HepG2 (cell line): ENCODE data around the gene UCMA. TPM values are rescaled to one million over a fixed set of nuclear protein-coding genes. Genes with fewer than 3 reads are reported as not detected.

Experiments
- DPF2 ChIP-seq: sonication (generic); formaldehyde crosslinking; IDR thresholded peaks from 2 replicates; pipeline ENCODE4 v1.4.0; 2020; ENCODE audit warnings: mild to moderate bottlenecking, low read depth, missing genetic modification reagents, borderline replicate concordance
- ETV6 ChIP-seq: sonication (generic); formaldehyde crosslinking; conservative IDR thresholded peaks from 2 replicates; pipeline ENCODE4 v1.4.0; 2020; ENCODE audit warnings: missing genetic modification reagents
- FOXA1 ChIP-seq, 2 experiments: fragments of 450-650 bp in 1 of 2; sonication (generic) in 1 of 2; formaldehyde crosslinking in 1 of 2; IDR thresholded peaks; 2 replicates each; pipeline versions ENCODE4 v1.4.0 to v1.6.1; 2016 to 2020; ENCODE audit warnings: missing genetic modification reagents in 1 of 2
- GTF2F1 ChIP-seq: fragments of 150-350 bp; IDR thresholded peaks from 2 replicates; pipeline ENCODE4 v1.6.1; 2014; ENCODE audit warnings: low read length
- KAT2B ChIP-seq: fragments of 150-350 bp; IDR thresholded peaks from 2 replicates; pipeline ENCODE4 v1.6.1; 2014; ENCODE audit warnings: low read depth, low read length, borderline replicate concordance
- KDM5B ChIP-seq: sonication (generic); formaldehyde crosslinking; IDR thresholded peaks from 2 replicates; pipeline ENCODE4 v1.4.0; 2020; ENCODE audit warnings: missing genetic modification reagents, mild to moderate bottlenecking, borderline replicate concordance
- MAZ ChIP-seq, 2 experiments: sonication (generic) in 1 of 2; formaldehyde crosslinking in 1 of 2; IDR thresholded peaks; 2 replicates each; pipeline versions ENCODE4 v1.5.0 to v1.6.1; 2012 to 2020; ENCODE audit warnings: low read depth in 2 of 2, mild to moderate bottlenecking in 2 of 2, borderline replicate concordance in 1 of 2, improper control_type of control experiment in 1 of 2, low read length in 1 of 2, missing genetic modification reagents in 1 of 2, moderate library complexity in 1 of 2
- NBN ChIP-seq: fragments of 450-650 bp; conservative IDR thresholded peaks from 2 replicates; pipeline ENCODE4 v1.6.1; 2017
- NCOA1 ChIP-seq: sonication (generic); formaldehyde crosslinking; IDR thresholded peaks from 2 replicates; pipeline ENCODE4 v1.9.0; 2021; ENCODE audit warnings: missing genetic modification reagents
- NFYB ChIP-seq: sonication (generic); formaldehyde crosslinking; IDR thresholded peaks from 2 replicates; pipeline ENCODE4 v1.4.0; 2020; ENCODE audit warnings: missing genetic modification reagents
- SCMH1 ChIP-seq: sonication (generic); formaldehyde crosslinking; IDR thresholded peaks from 2 replicates; pipeline ENCODE4 v1.9.0; 2021; ENCODE audit warnings: missing genetic modification reagents, mild to moderate bottlenecking, borderline replicate concordance
- SNRNP70 ChIP-seq: fragments of 200-400 bp; formaldehyde crosslinking; IDR thresholded peaks from 2 replicates; pipeline ENCODE4 v1.6.1; 2017; ENCODE audit warnings: mild to moderate bottlenecking, low read depth, low read length, moderate library complexity
- ZNF296 ChIP-seq: sonication (generic); formaldehyde crosslinking; conservative IDR thresholded peaks from 2 replicates; pipeline ENCODE4 v1.5.0; 2020; ENCODE audit warnings: mild to moderate bottlenecking, missing genetic modification reagents
- ZNF577 ChIP-seq: sonication (generic); formaldehyde crosslinking; IDR thresholded peaks from 2 replicates; pipeline ENCODE4 v1.4.0; 2020; ENCODE audit warnings: mild to moderate bottlenecking, low read depth, missing genetic modification reagents, borderline replicate concordance
- ZNF709 ChIP-seq: sonication (generic); formaldehyde crosslinking; IDR thresholded peaks from 2 replicates; pipeline ENCODE4 v1.5.0; 2020; ENCODE audit warnings: mild to moderate bottlenecking, missing genetic modification reagents
- polyA plus RNA-seq, 8 experiments: library from polyadenylated mRNA; depleted of rRNA in 3 of 8; stranded (reverse) in 7 of 8; unstranded in 1 of 8; fragments of >200 nt; fragmentation: Illumina TruSeq in 4 of 8; extraction: Trizol in 4 of 8; gene quantifications; 2 replicates each; pipeline versions ENCODE4 v1.2.1 to v1.2.3, GENCODE V29; 2011 to 2016; ENCODE audit warnings: low read depth in 4 of 8, missing spikeins in 1 of 8, mixed read lengths in 1 of 8; ENCODE audit not compliant: insufficient read depth in 1 of 8
- total RNA-seq, 5 experiments: library from RNA; depleted of rRNA; stranded (reverse); fragments of >200 nt; fragmentation: Illumina TruSeq; extraction: Trizol; gene quantifications; 2 replicates each; pipeline ENCODE4 v1.2.3, GENCODE V29; 2016; ENCODE audit warnings: low read depth in 1 of 5
- TF ChIP-seq, protein P1 (sequence below): sonication (generic); formaldehyde crosslinking; IDR thresholded peaks from 2 replicates; pipeline ENCODE4 v1.5.0; 2020; ENCODE audit warnings: missing genetic modification reagents, mild to moderate bottlenecking, borderline replicate concordance
- TF ChIP-seq, protein P2 (sequence below): sonication (generic); formaldehyde crosslinking; IDR thresholded peaks from 2 replicates; pipeline ENCODE4 v1.8.1; 2022; ENCODE audit warnings: low read depth, mild to moderate bottlenecking, missing genetic modification reagents
- TF ChIP-seq, protein P3 (sequence below): sonication (generic); formaldehyde crosslinking; IDR thresholded peaks from 2 replicates; pipeline ENCODE4 v1.4.0; 2020; ENCODE audit warnings: missing genetic modification reagents
- TF ChIP-seq, protein P4 (sequence below): sonication (generic); formaldehyde crosslinking; IDR thresholded peaks from 2 replicates; pipeline ENCODE4 v1.4.0; 2020; ENCODE audit warnings: mild to moderate bottlenecking, low read depth, missing genetic modification reagents

Gene UCMA
- total and polyA plus RNA-seq, 2 of the 13 experiments (the other 11 are each of a cell fraction or from before 2014, with no cell fraction given) = not detected

DNA sequence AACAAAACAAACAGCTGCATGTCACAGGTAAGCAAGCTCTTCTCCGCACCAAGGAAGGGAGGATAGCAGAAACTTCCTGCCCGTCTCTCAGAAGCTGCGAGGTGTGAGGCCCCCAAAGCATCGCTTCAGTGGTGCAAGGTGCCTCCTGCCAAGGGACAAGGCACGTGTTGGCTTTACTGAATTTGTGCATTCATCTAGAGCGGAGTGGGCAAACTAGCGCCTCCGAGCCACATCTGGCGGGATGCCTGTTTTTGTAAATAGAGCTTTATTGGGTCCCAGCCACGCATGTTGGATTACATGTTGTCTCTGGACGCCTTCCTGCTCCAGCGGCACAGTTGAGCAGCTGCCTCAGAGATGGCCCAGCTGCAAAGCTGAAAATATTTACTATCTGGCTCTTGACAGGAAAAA is 38.0 kb upstream of the UCMA start (continued):
- no peak for TF ChIP-seq KAT2B
- TF ChIP-seq FOXA1 (IDR thresholded peaks at IDR 0.05) = no peak
- TF ChIP-seq FOXA1 (CRISPR knock-in tag; IDR thresholded peaks at IDR 0.05) = 0 out of 2 replicates have a peak, but pooled peaks have one; percentile 42
- no peak for TF ChIP-seq MAZ (IDR thresholded peaks at IDR 0.05; ENCODE audit: borderline replicate concordance, low read depth, low read length)
- TF ChIP-seq MAZ (CRISPR knock-in tag; IDR thresholded peaks at IDR 0.05; ENCODE audit: low read depth) = 0 out of 2 replicates have a peak, but pooled peaks have one; percentile 14
- TF ChIP-seq NCOA1 = no peak
- TF ChIP-seq, protein P1, sequence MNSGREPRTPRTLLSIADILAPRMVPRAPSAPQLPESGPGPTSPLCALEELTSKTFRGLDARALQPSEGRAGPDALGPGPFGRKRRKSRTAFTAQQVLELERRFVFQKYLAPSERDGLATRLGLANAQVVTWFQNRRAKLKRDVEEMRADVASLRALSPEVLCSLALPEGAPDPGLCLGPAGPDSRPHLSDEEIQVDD (CRISPR knock-in tag) = peak; percentile 44; the same call in 1 of the 2 replicates
- TF ChIP-seq, protein P2, sequence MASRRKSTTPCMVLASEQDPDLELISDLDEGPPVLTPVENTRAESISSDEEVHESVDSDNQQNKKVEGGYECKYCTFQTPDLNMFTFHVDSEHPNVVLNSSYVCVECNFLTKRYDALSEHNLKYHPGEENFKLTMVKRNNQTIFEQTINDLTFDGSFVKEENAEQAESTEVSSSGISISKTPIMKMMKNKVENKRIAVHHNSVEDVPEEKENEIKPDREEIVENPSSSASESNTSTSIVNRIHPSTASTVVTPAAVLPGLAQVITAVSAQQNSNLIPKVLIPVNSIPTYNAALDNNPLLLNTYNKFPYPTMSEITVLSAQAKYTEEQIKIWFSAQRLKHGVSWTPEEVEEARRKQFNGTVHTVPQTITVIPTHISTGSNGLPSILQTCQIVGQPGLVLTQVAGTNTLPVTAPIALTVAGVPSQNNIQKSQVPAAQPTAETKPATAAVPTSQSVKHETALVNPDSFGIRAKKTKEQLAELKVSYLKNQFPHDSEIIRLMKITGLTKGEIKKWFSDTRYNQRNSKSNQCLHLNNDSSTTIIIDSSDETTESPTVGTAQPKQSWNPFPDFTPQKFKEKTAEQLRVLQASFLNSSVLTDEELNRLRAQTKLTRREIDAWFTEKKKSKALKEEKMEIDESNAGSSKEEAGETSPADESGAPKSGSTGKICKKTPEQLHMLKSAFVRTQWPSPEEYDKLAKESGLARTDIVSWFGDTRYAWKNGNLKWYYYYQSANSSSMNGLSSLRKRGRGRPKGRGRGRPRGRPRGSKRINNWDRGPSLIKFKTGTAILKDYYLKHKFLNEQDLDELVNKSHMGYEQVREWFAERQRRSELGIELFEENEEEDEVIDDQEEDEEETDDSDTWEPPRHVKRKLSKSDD (CRISPR knock-in tag) = 0 out of 2 replicates have a peak, but pooled peaks have one; percentile 2
- 0 out of 2 replicates have a peak, but pooled peaks have one; percentile 26 for TF ChIP-seq KDM5B
- TF ChIP-seq ZNF577 = no peak
- no peak for TF ChIP-seq GTF2F1
- no peak for TF ChIP-seq NBN
- no peak for TF ChIP-seq NFYB (CRISPR knock-in tag)
- TF ChIP-seq DPF2 (CRISPR knock-in tag) = no peak
- no peak for TF ChIP-seq ZNF296 (CRISPR knock-in tag)
- TF ChIP-seq, protein P3, sequence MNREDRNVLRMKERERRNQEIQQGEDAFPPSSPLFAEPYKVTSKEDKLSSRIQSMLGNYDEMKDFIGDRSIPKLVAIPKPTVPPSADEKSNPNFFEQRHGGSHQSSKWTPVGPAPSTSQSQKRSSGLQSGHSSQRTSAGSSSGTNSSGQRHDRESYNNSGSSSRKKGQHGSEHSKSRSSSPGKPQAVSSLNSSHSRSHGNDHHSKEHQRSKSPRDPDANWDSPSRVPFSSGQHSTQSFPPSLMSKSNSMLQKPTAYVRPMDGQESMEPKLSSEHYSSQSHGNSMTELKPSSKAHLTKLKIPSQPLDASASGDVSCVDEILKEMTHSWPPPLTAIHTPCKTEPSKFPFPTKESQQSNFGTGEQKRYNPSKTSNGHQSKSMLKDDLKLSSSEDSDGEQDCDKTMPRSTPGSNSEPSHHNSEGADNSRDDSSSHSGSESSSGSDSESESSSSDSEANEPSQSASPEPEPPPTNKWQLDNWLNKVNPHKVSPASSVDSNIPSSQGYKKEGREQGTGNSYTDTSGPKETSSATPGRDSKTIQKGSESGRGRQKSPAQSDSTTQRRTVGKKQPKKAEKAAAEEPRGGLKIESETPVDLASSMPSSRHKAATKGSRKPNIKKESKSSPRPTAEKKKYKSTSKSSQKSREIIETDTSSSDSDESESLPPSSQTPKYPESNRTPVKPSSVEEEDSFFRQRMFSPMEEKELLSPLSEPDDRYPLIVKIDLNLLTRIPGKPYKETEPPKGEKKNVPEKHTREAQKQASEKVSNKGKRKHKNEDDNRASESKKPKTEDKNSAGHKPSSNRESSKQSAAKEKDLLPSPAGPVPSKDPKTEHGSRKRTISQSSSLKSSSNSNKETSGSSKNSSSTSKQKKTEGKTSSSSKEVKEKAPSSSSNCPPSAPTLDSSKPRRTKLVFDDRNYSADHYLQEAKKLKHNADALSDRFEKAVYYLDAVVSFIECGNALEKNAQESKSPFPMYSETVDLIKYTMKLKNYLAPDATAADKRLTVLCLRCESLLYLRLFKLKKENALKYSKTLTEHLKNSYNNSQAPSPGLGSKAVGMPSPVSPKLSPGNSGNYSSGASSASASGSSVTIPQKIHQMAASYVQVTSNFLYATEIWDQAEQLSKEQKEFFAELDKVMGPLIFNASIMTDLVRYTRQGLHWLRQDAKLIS (CRISPR knock-in tag) = no peak
- TF ChIP-seq ZNF709 (CRISPR knock-in tag) = peak; percentile 48; the same call in 1 of the 2 replicates
- no peak for TF ChIP-seq ETV6 (CRISPR knock-in tag)
- TF ChIP-seq, protein P4, sequence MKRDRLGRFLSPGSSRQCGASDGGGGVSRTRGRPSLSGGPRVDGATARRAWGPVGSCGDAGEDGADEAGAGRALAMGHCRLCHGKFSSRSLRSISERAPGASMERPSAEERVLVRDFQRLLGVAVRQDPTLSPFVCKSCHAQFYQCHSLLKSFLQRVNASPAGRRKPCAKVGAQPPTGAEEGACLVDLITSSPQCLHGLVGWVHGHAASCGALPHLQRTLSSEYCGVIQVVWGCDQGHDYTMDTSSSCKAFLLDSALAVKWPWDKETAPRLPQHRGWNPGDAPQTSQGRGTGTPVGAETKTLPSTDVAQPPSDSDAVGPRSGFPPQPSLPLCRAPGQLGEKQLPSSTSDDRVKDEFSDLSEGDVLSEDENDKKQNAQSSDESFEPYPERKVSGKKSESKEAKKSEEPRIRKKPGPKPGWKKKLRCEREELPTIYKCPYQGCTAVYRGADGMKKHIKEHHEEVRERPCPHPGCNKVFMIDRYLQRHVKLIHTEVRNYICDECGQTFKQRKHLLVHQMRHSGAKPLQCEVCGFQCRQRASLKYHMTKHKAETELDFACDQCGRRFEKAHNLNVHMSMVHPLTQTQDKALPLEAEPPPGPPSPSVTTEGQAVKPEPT = no peak
- no peak for TF ChIP-seq SNRNP70
- no peak for TF ChIP-seq SCMH1 (CRISPR knock-in tag)
